ENCODE results near the gene AZU1.

- no peak for TF ChIP-seq CTCF (IDR thresholded peaks at IDR 0.05; ENCODE audit: low read depth, low read length, poor library complexity, severe bottlenecking)
- TF ChIP-seq EZH2phosphoT487 (IDR thresholded peaks at IDR 0.05; ENCODE audit: borderline replicate concordance, low read length) = no peak
Observed at GRCh38 chr19:795691-796581, 31.7 kb upstream of the AZU1 start.
